GM12875 (cell line): ENCODE measurements around the gene PIEZO2.

Experiments used
- H3K4me3 ChIP-seq: one replicate; pipeline ENCODE4 v1.5.1; 2011; ENCODE audit warnings: low read depth, low read length, control low read depth
- TF ChIP-seq, protein P1 (sequence below): IDR thresholded peaks from 2 replicates; pipeline ENCODE4 v1.5.1; 2011; ENCODE audit warnings: low read depth, mild to moderate bottlenecking, control low read depth, inconsistent platforms, low read length, moderate library complexity, borderline replicate concordance; ENCODE audit not compliant: insufficient read depth

Gene PIEZO2

DNA sequence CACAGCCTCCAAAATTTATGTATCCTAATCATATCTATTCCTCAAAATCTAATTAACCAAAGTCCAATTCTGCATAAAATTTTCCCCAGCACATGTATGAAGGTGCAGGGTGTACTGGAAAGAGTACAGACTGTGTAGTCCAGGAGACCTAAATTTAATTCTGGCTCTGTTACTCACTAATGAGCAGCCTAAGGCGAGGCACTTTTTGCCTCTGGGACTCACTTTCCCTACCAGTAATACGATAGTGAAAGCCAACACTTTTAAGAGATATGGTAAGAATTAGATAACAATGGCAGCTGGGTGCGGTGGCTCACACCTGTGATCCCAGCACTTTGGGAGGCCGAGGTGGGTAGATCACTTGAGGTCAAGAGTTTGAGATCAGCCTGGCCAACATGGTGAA, 177.7 kb downstream of the PIEZO2 start:
- TF ChIP-seq, protein P1, sequence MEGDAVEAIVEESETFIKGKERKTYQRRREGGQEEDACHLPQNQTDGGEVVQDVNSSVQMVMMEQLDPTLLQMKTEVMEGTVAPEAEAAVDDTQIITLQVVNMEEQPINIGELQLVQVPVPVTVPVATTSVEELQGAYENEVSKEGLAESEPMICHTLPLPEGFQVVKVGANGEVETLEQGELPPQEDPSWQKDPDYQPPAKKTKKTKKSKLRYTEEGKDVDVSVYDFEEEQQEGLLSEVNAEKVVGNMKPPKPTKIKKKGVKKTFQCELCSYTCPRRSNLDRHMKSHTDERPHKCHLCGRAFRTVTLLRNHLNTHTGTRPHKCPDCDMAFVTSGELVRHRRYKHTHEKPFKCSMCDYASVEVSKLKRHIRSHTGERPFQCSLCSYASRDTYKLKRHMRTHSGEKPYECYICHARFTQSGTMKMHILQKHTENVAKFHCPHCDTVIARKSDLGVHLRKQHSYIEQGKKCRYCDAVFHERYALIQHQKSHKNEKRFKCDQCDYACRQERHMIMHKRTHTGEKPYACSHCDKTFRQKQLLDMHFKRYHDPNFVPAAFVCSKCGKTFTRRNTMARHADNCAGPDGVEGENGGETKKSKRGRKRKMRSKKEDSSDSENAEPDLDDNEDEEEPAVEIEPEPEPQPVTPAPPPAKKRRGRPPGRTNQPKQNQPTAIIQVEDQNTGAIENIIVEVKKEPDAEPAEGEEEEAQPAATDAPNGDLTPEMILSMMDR: no peak
- H3K4me3 ChIP-seq: no peak overlapping the region

DNA sequence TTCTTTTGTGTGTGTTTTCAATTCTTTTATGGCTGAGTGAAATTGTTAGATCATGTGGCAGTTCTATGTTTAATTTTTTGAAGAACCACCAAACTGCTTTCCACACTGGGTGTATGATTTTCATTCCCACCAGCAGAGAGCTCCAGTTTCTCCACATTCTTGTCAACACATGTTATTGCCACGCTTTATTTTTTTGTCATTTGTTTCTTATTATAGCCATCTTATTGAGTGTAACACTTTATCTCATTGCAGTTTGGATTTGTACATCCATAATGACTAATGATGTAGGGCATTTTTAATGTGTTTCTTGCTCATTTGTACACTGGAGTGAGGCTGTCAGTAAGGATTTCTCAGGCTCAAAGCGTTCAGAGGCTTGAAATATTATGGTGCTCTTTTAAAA, 184.2 kb downstream of the PIEZO2 start:
- TF ChIP-seq, protein P1: no peak
- no peak overlapping the region for H3K4me3 ChIP-seq

DNA sequence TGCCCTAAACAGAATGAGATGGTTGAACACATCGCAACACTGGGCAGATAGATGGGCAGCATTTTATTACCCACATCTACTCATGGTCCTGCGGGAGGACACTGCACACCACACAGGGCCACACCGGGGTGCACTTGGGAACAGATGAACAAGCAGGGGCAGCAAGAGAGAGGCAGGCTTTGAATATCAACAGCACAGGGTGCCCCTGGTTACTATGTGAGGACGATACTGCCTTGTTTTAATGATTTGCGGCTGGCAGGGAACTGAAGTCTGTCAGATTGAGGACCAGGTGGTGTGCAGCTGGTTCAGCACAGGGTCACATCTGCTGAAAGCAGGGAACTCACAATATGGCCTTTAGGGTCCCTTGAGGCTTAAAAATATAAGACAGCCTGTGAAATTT, 195.7 kb downstream of the PIEZO2 start:
- TF ChIP-seq, protein P1: no peak
- no peak overlapping the region for H3K4me3 ChIP-seq

DNA sequence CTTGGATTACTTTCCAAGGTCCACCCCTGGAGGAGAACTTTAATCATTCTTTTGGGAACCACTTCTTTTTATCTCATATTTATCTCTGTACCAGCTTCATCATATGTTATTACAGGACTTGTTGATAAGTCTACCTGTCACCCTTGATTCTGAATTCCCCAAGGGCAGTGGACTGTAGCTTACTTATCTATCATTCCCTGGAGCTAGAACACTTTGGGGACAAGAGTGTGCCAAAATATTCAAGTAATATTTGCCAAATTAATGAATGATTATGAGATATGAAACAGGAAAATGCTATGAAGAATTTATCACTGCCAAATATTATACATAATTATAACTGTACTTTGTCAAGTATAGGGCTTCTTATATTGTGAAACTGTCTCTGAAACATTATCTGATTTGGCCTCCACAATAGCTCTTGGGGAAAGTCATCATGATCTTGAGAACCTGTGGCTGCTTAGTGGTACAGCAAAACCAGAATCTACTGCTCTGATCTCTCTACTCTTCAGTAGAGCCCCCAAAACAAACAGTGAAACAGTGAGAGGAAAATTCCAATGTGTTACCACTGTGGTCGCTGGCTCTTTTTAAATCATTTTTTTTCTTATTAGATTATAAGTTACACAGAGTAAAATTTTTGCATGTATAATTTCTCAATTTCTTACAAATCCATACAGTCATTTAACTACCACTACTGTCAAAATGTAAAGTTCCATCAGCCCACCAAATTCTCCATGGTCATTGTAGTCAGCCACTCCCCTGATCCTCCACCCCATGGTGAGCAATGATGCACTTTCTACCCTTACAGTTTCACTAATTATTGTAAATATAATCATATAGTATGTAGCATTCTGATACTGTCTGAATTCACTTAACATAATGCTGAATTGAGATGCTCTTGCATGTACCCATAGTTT, 197.5 kb downstream of the PIEZO2 start:
- TF ChIP-seq, protein P1: no peak
- no peak overlapping the region for H3K4me3 ChIP-seq

DNA sequence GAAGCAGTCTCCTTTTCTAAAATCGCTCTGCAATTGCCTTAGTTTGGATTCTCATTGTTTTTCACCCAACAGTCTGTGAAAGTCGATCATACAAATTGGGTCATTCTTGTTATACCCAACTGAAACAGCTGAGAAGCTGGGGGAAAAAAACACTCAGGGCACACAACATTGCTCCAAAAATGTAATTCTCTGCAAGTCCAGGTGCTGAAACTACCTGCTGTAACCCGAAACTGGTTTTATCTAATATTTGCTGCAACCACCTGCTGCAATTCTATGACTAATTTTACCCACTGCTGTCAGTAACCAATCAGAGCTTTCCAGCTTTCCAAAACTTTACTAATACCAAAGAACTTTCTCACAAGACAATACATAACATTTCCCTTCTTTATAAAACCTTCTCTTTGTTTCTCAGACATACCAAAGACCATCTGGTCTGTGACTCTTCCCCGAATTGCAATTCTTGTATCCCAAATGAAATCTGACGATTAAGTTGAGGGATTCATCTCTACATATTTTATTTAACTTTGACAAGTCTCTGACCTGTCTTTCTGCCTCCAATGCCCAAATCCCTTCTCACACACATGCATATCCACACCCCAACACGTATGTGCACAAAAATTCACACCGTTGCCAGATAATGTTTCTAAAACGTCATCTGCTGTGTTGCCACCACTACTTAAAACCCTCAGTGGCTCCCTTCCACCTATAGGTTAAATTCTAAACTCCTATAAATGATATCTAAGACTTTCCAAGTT, 198.3 kb downstream of the PIEZO2 start:
- TF ChIP-seq, protein P1: no peak
- no peak overlapping the region for H3K4me3 ChIP-seq

DNA sequence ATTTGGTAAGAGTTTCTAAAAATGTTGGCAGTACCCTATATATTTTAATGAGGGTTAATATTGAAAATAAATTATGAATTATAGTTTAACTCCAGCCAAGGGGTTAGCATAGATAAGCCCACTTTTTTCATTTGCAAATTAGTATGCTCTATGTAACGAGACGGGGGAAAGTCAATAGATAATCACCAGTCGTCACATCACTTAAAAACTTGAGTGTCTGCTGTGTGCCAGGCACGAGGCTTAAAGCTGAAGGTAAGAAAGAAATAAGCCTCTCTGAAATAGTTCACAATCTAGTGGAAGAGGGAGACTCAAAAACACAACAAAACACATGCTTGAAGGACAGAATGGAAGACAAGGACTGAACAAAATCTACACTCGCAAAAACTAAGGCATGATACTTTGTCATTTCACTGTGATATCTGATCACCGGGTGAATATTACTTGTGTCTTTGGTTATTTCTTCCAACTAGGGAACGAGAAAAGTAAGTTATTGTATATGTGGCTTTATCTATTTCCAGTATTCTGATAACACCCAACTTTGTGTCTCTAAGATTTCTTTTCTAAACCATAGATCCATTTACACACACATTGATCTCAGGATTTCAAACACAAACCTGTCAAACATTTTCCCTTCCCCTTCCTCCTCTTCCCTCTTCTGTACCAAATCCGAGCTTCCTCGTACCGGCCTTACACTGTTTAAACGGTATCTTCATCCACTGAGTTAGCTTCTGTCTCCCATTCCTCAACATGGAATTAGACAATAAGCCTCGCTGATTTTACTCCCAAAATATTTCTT, 199.1 kb downstream of the PIEZO2 start:
- H3K4me3 ChIP-seq: no peak overlapping the region
- TF ChIP-seq, protein P1: no peak
